ENCODE results near the gene DUSP9.

Gene DUSP9

GRCh38 chrX:153622661-153623309 lies 24.2 kb upstream of the DUSP9 start:
- DNase-seq, result no peak

DNA sequence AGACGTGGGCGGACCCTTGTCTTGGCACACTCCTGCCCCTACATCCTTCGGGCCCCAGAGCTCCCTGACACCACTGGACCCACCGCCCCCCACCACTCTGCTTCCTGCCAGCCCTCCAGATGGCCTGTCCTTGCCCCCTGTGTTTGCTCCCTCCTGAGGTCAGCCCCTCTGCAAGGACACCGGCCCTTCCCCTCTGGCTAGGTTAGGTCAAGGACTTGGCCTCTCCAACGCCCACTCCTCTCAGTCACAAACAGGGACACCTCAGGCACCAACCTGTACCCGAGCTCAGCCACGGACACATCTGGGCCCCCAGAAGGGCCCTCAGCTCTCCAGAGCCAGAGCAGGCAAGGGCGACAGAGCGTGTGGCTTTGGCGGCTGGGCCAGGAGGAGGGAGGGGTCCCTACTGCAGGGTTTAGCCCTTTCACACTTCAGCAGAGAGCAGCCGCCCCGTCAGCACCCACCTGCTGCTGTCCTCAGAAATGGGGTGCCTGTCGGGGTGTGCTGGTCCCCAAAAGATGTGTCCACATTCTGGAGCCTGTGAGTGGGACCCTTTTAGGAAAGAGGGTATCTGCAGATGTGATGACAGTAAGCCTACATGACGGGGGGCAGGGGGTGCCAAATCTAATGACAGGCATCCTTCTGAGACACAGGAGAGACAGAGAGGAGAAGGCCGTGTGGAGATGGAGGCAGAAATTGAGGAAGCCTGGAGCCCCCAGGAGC lies 23.5 kb upstream of the DUSP9 start:
- no peak for DNase-seq

- DNase-seq, result no peak
These were observed 22.6 kb upstream of the DUSP9 start for GRCh38 chrX:153624196-153625091.

- no peak for DNase-seq
These were observed 21.6 kb upstream of the DUSP9 start for GRCh38 chrX:153625271-153626024.

DNA sequence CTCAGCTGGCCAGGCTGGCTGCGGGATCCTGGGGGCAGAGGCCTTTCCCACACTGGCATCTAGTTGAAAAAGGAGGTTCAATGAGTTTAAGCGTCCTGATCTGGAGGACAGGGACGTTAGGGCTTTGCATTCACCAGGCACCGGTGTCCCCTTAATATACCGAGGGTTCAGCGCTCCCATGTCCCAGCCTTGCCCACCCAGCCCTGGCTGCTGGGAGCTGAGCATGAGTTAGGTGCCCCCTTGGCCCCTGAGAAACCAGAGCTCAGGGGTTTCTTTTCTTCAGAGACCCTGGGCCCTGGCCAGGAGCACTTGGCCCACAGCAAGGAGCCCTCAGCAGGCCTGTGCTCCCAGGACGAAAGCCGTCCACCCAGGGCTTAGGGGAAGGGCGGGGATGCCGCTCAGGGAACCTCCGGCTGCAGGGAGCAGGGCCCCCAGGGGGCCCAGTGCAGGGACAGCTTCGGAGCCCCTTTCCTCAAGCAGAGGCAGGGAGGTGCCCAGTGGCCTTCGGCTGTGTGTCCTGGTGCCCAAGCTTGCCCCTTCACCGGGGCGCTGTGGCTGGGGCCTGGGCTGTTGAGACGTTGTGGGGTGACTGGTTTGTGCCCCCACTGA lies 20.9 kb upstream of the DUSP9 start:
- no peak for DNase-seq

DNA sequence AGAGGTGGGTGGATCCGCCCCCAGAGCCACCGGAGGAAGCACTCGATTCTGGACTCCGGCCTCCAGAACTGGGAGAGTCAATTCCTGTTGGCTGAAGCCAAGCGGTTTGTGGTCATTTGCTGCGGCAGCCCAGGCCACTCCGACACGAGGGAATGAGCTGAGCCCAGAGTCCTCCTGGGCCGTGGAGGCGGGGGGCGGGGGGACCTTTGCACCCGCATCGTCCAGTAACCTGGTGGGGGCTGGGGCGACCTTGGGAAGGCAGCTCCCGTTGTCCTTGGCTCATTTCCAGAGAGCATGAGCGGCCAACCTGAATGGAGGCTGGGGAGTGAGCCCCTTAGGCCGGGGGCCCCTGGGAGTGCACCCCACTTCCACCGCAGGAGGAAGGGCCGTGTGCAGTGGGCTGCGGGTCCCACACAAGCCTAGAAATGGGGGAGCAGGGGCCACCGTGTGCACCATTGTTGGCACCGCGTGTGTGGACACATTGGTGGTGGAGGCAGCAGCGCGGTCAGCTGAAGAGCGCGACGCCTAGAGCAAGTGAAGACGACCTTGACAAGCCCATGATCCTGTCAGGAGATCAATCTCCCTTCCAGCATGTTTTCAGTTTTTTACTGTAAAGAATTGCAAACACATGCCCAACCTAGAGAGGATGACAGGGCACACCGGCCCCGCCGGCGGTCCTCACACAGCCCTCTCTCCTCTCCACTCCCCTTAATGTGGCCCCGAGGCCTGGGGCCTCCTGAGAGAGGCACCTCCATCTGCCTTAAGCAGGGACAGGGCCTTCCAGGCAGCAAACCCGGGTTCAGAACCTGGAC lies 19.9 kb upstream of the DUSP9 start:
- no peak for DNase-seq

- DNase-seq, result no peak
These were observed 19.3 kb upstream of the DUSP9 start for GRCh38 chrX:153627675-153628111.

- no peak for DNase-seq
These were observed 18.9 kb upstream of the DUSP9 start for GRCh38 chrX:153628129-153628528.

DNA sequence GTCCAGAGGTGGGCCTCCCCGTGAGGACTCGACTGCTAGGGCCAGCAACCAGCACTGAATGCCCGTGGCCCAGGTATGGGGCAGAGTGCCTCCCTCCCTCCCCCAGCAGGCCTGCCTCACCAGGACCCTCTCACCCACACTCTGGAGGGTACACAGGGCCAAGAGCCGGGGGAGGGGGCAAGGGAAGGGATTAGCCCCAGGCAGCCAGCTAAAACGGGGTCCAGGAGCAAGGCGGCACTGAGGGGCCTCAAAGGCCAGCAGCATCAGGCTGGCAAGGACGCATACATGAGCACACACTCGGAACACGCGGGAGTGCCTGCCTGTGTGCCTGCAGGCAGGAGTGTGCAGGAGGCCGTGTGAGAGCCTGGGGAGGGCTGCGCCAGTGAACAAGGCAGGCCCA lies 18.3 kb upstream of the DUSP9 start:
- no peak for DNase-seq

GRCh38 chrX:153631346-153631745 lies 15.7 kb upstream of the DUSP9 start:
- DNase-seq, result no peak

DNA sequence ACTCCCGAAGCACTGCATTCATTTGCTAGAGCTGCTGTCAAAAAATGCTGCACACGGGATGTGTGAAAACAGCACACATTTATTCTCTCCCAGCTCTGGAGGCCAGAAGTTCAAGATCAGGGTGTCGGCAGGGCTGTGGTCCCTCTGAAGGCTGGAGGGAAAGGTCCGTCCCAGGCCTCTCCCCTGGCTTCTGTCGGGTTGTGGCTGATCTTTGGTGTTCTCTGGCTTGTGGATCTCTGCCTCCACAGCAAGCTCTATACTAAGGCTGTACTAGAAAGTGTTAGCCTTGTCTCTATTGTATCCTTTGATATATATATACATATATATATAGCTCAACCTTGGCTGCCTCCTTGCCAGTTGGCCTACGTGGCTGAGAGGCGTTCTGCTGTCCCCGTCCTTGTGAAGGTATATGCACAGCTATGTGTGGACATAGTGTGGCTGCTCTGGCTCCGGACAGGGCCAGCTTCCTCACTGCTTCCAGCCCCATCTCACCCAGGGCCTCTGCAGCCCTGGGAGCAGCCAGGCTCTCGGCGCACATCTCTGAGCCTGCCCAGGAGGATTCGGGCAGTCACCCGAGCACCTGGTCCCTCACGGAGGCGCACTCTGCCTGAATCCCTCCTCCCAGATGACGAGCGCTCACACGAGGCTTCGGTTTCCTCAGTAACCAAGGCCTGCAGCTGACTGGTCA lies 15.0 kb upstream of the DUSP9 start:
- DNase-seq, result no peak

- DNase-seq, result no peak
These were observed 14.4 kb upstream of the DUSP9 start for GRCh38 chrX:153632595-153632946.

DNA sequence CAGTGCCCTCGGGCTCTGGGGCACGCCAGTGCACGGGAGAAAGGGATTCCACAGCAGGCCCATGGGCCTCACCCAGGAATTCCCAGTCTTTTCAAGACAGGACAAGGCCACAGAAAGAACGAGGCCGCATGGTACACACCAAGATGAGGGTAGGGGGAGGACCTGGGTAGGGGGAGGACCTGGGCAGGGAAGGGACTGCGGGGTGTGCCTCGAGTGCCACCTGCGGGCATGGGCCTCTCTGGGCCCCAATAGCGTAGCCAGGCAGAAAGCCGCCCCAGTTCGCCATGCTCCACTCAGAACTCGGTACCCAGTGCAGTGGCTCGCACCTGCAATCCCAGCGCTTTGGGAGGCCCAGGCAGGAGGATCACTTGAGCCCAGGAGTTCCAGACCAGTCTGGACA lies 14.0 kb upstream of the DUSP9 start:
- DNase-seq, result no peak

DNA sequence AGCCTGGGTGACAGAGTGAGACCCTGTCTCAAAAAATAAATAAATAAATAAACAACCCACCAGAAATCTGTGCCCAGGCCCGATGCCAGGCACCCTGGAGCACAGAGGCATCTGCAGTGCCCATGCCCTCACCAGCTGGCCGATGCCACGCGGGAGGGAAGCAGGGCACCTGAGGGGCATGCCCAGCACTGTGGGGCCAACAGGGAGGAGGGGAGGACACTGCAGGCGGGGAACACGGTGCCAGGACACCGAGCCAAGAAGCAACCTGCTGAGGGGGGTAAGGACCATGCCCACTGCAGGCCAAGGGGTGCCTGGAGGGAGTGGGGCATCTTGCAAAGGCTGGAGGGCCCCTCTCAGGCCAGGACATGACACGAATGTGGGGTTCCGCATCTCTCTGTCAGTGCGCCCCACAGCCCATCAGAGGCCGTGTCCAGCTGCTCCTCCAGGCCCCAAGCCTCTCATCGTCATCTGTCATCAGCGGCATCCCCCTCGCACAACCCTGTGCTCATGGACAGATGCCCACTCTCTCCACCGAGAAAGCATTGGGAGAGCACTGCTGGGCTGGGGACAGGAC lies 13.3 kb upstream of the DUSP9 start:
- no peak for DNase-seq

GRCh38 chrX:153634236-153634635 lies 12.8 kb upstream of the DUSP9 start:
- no peak for DNase-seq

DNA sequence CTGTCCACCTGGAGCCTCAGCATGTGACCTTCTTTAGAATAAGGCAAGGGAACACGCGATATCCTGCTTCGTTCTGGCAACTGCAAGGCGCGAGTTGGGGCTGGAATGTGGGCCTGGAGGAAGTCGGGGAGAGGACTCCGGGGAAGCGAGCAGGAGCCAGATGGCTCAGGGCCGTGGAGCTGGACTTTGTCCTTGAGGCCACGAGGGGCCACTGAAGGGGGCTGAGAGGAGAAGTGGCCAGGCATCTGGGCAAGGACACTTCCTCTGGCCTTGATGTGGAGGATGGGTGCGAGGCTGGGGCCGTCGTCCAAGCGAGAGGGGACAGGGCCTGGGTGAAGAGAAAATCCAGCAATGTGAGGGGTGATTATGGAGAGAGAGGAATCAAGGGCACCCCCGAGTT lies 12.2 kb upstream of the DUSP9 start:
- no peak for DNase-seq

DNA sequence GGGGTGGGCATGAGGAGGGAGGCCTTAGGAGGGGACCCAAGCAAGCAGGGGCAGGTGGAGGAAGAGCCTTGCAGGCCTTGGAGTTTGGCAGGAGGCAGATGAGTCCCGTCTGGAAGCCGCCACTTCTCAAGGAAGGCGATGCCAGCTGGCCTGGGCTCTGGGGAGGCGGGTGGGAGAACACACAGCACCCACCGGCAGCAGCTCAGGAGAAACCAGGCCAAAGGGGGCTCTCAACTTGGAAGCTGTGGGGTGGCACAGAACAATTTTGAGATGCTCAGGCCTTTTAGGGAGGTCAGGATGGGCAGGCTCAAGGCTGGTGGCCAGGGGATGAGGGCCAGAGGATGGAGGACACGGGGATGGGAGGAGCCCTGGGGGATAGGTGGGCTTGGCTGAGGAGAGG lies 11.6 kb upstream of the DUSP9 start:
- no peak for DNase-seq

DNA sequence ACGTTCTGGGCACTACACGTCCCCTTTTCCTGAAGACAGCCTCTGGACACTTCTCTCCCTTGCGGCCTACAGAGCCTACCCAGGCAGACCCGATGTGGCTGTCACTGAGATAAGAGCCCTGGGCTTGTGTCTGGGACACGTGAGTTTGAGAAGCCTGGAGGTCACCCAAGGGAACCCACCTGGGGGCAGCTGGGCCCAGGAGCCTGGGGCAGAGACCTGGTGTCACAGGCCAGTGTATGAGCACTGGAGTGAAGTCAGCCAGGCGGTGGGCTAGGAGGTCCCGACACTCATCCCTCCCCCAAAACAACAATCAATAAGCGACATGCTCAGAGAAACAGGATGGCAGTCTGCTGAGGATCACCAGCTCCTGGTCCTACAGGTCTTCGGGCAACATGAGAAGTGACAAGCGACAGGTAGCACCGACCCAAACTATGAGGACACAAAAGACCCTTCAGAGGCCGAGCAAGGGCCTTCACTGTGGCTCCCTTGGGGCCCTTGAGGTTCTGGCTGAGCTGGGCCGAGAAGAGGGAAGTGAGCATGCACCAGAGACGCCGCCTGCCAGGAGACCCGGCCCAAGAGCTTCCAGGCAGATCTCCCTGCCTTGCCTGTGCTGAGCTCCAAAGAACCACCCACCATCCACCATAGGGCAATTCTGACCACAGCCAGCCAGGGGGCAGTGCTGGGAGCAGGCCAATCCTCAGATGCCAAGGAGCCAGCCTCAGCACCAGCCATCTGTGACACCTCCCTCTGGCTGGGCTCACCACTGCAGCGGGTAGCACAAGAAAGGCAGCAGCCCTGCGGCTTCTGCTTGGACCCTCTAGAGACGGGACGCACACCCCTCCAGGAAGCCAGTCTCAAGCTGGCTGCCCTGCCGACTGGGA lies 11.0 kb upstream of the DUSP9 start:
- peak; percentile 30 for DNase-seq

- DNase-seq, result no peak
These were observed 10.3 kb upstream of the DUSP9 start for GRCh38 chrX:153636716-153637115.

Data from EL (cell line).